Lower leg skin (tissue), 3 donors: ENCODE data around the gene MRGPRG.

Experiments used
- CTCF ChIP-seq, 3 donors: fragments of 450-650 bp; IDR thresholded peaks; one replicate each; pipeline ENCODE4 v1.5.1; 2016; ENCODE audit warnings: antibody characterized with exemption in 3 of 3, mild to moderate bottlenecking in 3 of 3, moderate library complexity in 2 of 3
- POLR2A ChIP-seq, 2 donors: fragments of 450-650 bp; IDR thresholded peaks; one replicate each; pipeline ENCODE4 v1.6.1; 2016 to 2017; ENCODE audit warnings: antibody characterized with exemption in 2 of 2, mild to moderate bottlenecking in 1 of 2, moderate library complexity in 1 of 2

- no peak for TF ChIP-seq CTCF (IDR thresholded peaks at IDR 0.05)
- no peak for TF ChIP-seq POLR2A (IDR thresholded peaks at IDR 0.05)
These were observed 6.6 kb upstream of the MRGPRG start for GRCh38 chr11:3225159-3225758.
